GM21825 (cell line): ENCODE measurements around the gene HSD17B8.

Experiments
- ATAC-seq: cut with Tn5 transposase; IDR thresholded peaks from one replicate; pipeline ENCODE4 v1.9.1; 2021; ENCODE audit warnings: mild to moderate bottlenecking, moderate library complexity; ENCODE audit not compliant: unreplicated experiment

HSD17B8 gene

GRCh38 chr6:33204415-33205190 lies at the start of gene HSD17B8:
TSS of gene HSD17B8 (plus strand) at chr6:33204655. CDS start at chr6:33204669, 14 bp downstream.
- peak; percentile 36 for ATAC-seq

GRCh38 chr6:33156561-33156960 lies 47.9 kb upstream of the HSD17B8 start:
- ATAC-seq = no peak

- no peak for ATAC-seq
These were observed 47.5 kb upstream of the HSD17B8 start for GRCh38 chr6:33156964-33157363.

GRCh38 chr6:33160096-33160495 lies 44.4 kb upstream of the HSD17B8 start:
- ATAC-seq = no peak

GRCh38 chr6:33160728-33161344 lies 43.6 kb upstream of the HSD17B8 start:
- ATAC-seq = no peak

- peak; percentile 61 for ATAC-seq
These were observed 42.8 kb upstream of the HSD17B8 start for GRCh38 chr6:33161354-33162331.

- ATAC-seq = no peak
These were observed 40.9 kb upstream of the HSD17B8 start for GRCh38 chr6:33163540-33163939.

GRCh38 chr6:33164176-33164575 lies 40.3 kb upstream of the HSD17B8 start:
- ATAC-seq = no peak

GRCh38 chr6:33164665-33165373 lies 39.6 kb upstream of the HSD17B8 start:
- ATAC-seq = no peak

GRCh38 chr6:33165581-33166258 lies 38.7 kb upstream of the HSD17B8 start:
- no peak for ATAC-seq

- no peak for ATAC-seq
These were observed 38.1 kb upstream of the HSD17B8 start for GRCh38 chr6:33166363-33166762.

- no peak for ATAC-seq
These were observed 37.6 kb upstream of the HSD17B8 start for GRCh38 chr6:33166811-33167210.

- ATAC-seq = no peak
These were observed 36.8 kb upstream of the HSD17B8 start for GRCh38 chr6:33167374-33168283.

GRCh38 chr6:33168284-33168601 lies 36.2 kb upstream of the HSD17B8 start:
- ATAC-seq = no peak

GRCh38 chr6:33168639-33169038 lies 35.8 kb upstream of the HSD17B8 start:
- no peak for ATAC-seq

GRCh38 chr6:33169291-33170175 lies 34.9 kb upstream of the HSD17B8 start:
- ATAC-seq = no peak

GRCh38 chr6:33170176-33171015 lies 34.1 kb upstream of the HSD17B8 start:
- ATAC-seq = no peak
